Left cardiac atrium (tissue), 4 donors: ENCODE data around the gene EPN1. TPM values are rescaled to one million over a fixed set of nuclear protein-coding genes. Genes with fewer than 3 reads are reported as not detected.

Experiments used
- ATAC-seq, 2 donors: fragments of 200-7000 bp; cut with Tn5 transposase; one replicate each; pipeline ENCODE4 v1.9.1; 2020; ENCODE audit warnings: mild to moderate bottlenecking in 2 of 2, moderate library complexity in 2 of 2
- DNase-seq: peaks from one replicate; pipeline ENCODE4 v3.0.0-alpha.2; 2020
- intact Hi-C, 2 donors: fragments of 100-400 bp; cut with DNase I; formaldehyde crosslinking; loops; one replicate each; pipeline versions ENCODE4 v1.14.1 to v1.15.1; 2022 to 2023
- total RNA-seq, 2 donors: library from RNA; stranded (reverse); fragmentation: NEBNext Ultra II Directional; extraction: Animal tissue kit (Norgen Biotek cat#: 25700); gene quantifications; one replicate each; pipeline ENCODE4 v1.2.1, GENCODE V29; 2021
- donor health status: DM: no; HTN: yes; CAD: no.
- donor health status: DM: no; HTN: yes; CAD: no; lungs with severe emphysema.
- donor health status: DM: yes; HTN: yes; CAD: no.
- donor health status: Dilated cardiomyopathy.

The EPN1 gene
- total RNA-seq, 2 donors from 2014 or later, result 148 to 165 TPM

DNA sequence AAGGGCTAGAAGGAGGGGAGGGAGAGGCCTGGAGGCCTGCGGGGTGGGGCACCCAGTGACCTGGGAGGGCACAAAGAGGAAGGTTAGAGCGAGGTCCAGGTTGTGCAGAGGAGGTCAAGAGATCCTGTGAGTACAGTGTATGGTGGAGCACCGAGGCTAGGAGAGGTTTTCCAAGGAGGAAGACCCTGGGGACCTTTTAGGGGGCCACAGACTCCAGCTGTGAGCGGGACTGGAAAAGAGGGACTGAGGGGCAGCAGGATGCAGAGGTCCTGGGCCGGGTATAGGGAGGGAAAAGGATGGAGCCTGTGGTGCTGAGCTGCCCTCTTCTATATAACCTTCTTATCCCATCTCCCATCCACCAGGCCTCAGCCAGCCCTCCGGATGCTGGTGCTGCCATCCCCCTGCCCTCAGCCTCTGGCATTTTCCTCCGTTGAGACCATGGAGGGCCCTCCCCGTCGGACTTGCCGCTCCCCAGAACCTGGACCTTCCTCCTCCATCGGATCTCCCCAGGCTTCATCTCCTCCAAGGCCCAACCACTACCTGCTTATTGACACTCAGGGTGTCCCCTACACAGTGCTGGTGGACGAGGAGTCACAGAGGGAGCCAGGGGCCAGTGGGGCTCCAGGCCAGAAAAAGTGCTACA lies 30.7 kb upstream of the EPN1 start:
- ATAC-seq, result no peak
- intact Hi-C loops, result no loop called here
- no peak for DNase-seq

DNA sequence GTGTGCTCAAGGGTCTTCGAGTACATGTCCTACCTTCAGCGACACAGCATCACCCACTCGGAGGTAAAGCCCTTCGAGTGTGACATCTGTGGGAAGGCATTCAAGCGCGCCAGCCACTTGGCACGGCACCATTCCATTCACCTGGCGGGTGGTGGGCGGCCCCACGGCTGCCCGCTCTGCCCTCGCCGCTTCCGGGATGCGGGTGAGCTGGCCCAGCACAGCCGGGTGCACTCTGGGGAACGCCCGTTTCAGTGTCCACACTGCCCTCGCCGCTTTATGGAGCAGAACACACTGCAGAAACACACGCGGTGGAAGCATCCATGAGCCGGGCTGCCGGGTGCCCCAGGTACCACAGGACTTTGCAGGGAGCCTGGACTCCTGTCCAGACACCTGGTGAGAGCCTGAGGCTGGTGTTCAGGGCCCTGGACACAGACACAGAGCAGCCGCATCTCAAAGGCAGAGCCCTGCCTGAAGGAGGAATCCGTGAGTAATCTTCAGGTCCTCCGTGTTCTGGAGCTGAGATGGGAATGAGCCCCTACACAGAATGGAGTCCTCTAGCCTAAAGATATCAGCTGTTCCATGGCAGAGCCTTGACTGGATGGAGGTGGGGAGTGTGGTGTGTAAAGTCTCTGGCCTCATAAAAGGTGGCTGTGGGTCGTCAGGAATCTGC lies 30.0 kb upstream of the EPN1 start:
- intact Hi-C loops, result no loop called here

DNA sequence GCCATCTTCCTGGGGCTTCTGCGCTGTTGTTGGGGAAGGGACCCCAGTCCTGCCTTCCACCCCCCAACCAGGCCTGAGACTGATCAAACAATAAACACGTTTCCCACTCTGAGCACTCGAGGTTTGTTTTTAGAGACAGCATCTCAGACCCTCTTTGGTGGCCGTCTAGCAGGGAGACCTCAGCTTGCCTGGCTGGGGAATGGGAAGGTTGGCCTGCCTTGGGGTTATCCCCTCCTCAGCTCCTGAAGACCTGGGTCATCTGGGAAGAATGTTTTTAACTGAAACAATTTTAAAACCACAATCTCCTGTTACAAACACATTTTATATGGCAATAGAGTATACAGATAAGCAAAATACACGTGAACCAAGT lies 29.5 kb upstream of the EPN1 start:
- DNase-seq (no peak), ATAC-seq (no peak)
- intact Hi-C loops, result no loop called here

More for the DNA sequence above, 30.0 kb upstream of the EPN1 start:
- DNase-seq, result no peak
- ATAC-seq, result no peak

DNA sequence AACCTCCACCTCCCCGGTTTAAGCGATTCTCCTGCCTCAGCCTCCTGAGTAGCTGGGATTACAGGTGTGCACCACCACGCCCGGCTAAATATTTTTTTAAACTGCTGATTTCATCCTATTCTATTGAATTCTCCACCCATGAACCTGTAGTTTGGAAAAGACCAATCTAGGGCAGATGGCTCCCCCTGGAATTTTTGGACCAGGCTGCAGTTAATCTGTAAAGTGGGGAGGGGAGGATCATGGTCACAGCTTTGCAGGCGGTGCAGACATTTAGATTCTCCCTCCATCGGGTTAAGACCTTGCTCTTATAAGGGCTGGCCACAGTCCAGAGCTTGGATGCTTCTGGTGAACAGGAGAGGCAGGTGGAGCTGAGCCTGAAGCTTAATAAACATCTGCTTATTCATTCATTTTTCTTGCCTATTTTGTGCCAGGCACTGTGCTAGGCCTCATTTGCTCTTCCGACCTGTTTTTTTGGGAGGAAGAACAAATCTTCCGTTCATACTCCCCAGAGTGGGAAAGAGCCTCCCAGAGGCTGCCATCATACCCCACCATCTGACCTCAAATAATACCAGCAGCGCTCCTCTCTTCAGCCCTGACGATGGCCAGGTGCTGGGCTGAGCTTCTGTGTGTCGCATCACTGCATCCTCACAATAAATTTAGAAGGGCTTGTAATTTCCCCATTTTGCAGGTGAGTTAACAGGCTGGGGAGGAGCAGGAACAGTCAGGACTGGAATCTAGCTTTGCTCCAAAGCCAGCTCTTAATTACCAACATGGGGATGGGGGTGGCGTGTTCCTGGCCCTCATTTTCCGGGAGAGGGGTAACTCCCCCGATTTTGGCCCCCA lies 27.9 kb upstream of the EPN1 start:
- intact Hi-C loops, result no loop called here
- no peak for DNase-seq
- no peak for ATAC-seq

DNA sequence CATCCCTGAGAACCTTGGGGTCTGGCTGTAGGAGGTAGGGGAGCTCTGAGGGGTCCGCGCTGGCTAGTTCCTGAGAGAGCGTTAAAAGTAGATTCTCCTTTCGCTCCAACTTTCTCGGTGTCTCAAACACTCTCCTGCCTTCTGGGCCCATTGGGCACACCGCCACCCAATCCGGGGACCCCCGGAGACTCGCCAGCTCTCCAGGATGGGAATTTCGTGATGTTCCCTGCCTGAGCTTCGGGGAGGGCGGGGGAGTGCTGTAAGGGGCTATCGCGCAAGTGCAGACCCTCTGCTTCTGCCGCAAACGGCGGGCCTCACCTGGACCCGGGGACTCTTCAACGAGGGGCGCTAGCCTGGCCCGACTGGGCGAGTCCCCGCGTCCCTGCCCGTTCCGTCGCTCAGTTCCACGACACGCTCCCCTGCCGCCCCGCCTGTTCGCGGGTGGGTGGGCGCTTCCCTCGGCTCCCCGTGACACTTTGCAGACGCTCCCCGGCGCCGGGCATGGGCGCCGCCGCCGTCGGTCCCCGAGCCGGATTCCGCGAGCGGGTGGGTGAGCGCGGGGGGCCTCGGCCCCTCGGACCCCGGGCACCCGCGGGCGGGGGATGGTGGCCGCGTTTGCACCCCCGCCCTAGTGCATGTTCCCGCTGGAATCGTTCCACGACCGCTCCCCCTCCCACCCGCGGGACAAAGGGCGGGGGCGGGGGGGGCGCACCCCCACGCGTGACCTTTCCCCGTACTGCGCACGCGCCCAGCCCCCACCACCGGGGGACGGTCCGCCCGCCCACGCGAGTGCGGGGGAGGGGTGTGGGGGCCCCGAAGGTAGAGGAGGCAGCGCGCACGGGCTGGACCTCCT lies 27.1 kb upstream of the EPN1 start, which contains the start of gene CCDC106:
CCDC106 (plus strand) TSS at position 481 of the 853 bp plus-strand sequence. CDS start 835 bp downstream, outside the sequence.
- DNase-seq (peak; percentile 81), ATAC-seq (peak; percentile 54 to 70)
- intact Hi-C loops, result no loop called here

DNA sequence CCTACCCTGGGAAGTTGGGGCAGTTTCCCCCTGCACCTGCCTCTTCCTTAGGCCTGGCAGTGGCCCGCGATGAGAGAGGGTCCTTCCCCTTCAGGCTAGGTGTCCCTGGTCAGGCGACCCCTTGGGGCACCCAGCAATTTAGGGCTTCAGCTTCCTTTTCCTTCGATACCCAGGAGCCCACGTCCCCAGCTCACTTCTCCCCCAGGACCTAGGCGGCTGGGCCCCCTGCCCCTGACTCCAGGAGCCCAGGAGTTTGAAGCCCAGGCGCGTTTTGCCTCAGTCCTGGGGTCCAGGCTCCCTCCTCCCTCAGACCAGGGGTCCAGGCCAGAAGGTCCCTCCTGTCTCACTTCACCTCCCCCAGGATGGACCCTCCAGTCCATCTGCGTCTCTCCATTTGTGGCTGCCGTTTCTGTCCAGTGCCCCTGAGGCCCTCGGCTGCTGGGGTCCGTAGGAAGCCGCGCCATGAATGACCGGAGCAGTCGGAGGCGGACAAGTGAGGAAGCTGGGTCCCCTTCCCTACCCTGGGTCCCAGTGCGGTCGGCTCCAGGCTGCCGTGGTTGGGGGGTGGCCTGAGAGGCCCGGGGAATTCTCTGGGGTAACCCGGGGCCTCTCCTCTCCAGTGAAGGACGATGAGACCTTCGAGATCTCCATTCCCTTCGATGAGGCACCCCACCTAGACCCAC lies 26.3 kb upstream of the EPN1 start:
- intact Hi-C loops, result no loop called here
- no peak for ATAC-seq
- no peak for DNase-seq

DNA sequence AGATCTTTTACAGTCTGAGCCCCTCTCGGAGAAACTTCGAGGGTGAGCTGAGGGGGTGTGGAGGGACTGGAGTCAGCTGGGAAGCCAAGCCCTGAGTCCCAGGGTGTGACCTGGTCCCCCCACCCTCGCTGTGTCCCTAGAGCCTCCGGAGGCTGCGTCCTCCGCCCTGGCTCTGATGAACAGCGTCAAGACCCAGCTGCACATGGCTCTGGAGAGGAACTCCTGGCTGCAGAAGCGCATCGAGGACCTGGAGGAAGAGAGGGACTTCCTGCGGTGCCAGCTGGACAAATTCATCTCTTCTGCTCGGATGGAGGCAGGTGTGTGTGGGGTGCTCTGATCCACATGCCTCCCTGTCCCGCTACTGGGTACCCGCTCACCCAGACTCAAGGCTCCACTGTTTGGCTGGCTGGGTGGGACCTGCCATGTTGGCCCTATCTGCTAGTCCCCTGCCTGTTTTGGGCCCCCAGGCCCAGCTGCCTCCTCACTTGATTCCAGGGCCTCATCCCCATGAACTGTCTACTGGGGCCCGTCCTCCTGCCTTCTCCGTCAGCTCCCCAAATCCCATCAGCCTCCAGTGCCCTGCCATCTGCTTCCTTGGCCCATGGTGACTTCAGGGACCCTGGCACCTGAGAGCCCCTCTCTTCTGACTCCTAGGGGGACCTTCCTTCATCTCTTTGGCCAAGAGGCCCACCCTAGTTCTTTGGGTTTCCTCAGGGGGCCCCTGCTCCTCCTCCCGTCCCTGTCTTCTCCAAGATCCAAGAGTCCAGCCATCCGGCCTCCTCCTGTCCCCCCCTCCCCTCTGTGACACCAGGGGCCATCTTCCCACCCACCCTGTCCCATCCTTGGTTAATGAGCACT lies 25.5 kb upstream of the EPN1 start:
- DNase-seq (no peak), ATAC-seq (no peak)
- intact Hi-C loops, result no loop called here

DNA sequence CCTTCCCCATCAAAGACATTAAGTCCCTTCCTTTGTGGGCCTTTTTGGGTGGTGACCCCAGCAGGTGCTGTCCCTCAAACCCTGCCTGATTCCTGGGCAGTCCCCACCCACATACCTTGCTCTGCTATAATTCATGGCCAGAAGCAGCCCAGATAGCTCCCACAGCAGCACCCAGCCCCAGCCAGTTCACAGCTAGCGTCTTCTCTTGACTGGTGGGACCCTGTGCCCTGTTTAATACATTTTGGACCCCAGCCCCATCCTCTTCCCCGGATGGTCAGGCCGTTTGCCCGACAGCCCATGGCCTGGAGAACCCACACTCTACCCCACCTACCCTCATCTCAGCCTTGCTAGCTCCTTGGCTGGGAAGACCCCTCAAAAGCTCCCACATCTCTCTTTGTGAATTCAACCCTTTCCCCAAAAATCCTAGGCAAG lies 24.9 kb upstream of the EPN1 start:
- intact Hi-C loops, result no loop called here
- DNase-seq, result no peak
- ATAC-seq, result no peak

DNA sequence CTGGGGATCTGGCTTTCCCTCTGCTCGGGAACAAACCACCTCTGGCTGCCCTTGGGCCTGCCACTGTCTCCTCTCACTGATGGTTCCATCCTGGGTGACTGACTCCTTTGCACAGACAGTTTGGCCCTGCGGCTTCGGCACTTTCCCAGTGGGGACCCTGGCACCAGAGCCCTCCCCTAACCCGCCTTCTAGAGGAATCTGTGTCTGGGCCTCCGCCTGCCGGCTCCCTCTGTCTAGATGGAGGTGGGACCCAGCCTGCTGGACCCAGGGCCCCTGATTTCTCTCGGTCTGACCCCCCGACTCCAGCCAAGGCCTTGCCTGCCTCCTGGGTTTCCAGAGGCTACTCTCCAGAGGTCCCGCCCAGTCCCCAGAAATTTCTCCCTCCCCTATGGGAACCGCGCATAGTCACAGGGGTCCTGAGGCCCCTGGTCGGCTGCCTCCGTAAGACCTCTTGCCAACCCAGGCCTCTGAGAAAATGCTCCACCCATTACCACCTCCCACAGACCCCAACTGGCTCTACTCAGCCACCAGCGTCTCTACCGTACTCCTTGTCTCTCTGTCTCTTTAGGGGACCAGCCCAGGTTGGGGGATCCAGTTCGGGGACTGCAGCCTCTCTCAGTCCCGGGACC lies 24.3 kb upstream of the EPN1 start:
- no peak for ATAC-seq
- intact Hi-C loops, result no loop called here

DNA sequence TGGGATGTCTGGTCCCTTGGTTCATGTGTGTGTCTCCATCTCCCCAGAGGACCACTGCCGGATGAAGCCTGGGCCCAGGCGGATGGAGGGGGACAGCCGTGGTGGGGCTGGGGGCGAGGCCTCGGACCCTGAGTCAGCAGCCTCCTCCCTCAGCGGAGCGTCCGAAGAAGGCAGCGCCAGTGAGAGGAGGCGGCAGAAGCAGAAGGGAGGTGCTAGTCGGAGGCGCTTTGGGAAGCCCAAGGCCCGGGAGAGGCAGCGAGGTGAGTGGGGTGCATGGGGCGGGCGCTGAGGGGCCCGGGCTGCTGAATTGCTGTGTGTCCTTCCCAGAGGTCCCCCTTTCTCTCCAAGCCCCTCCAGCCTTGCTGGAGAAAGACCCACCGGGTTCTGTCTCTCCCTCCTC lies 23.8 kb upstream of the EPN1 start:
- ATAC-seq (no peak), DNase-seq (no peak)
- intact Hi-C loops, result no loop called here

More for the DNA sequence above, 24.3 kb upstream of the EPN1 start:
- no peak for DNase-seq

DNA sequence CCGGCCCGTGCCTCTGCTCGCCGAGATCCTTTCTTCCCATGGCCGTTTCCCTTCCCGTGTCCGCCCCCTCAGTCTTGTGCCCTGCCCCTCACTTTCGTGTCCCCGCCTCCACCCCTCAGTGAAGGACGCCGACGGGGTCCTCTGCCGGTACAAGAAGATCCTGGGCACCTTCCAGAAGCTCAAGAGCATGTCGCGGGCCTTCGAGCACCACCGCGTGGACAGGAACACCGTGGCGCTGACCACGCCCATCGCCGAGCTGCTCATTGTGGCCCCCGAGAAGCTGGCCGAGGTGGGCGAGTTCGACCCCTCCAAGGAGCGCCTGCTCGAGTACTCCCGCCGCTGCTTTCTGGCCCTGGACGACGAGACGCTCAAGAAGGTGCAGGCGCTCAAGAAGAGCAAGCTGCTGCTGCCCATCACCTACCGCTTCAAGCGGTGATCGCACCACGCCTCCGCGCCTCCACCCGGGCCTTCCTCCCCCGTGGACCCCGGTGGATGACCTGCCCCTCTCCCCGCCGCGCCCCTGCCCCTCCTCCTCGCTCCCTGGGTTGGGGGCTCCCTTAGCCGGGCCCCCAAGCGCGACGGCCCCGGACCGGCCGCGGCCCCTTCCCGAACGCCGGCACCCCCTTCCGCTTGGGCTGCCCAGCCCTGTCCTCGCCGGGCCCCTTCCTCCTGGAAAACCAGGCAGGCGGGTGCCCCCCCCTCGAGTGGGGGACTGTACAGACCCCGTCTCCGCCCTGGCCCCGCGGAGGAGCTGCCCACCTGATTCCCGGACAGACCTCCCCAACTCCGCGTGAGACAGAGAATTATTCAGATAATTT lies 22.5 kb upstream of the EPN1 start:
- intact Hi-C loops, result no loop called here
- DNase-seq, result peak; percentile 53

DNA sequence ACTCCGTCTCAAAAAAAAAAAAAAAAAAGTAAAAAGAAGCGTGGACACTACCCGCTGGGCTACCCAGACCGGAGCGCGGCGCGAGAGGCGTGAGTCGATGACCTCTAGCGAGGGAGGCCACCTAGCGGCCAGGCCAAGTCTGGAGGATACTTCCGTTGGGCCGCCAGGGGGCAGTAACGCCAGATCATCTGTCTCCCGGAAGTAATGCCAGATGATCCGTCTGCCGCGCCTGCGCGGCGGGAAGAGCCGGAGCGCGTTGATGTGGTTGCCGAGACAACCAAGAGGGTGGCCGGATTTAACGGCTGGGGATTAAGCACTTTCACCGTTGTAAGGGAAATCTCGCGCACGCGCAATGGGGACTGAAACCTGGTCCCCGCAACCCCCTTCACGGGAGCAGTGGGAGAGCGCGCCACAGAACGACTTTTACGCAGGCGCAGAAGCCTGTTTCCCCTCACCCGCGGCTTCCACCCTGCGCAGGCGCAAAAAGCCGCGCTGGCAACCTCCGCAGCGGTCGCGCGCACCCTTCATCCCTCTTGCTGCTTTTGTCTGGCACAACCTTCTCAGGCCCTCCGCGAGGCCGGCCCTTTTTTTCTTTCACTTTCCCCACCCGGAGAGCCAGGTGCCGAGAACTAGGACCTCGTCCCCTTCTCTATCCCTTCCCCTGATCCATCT lies 21.2 kb upstream of the EPN1 start:
- peak; percentile 66 to 71 for ATAC-seq
- intact Hi-C loops, result no loop called here

More for the DNA sequence above, 22.5 kb upstream of the EPN1 start:
- no peak for ATAC-seq

DNA sequence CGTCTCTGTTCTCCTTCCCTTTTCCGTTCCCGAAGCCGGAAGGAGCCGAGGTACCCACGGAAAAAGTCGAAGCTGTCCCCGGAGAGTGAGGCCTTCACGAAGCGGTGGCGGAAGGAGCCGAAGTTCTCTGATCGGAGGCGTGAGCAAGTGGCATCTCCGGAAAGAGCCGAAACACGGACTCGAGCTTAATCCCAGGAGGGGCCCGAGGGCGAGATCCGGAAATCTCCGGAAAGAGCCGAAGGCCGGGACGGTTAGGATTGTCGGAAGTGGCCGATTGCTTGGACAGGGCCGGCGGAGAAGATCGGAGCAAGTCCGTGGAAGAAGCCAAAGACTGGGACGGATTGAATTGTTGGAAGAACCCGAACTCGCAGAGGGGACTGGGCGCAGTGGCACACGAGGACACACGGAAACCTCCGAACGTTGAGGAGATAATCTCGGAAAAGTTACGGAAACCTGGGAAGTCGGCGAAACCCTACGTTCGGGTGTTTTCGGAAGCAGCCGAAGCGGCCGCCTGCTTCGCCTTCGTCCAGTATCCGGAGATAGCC lies 20.6 kb upstream of the EPN1 start:
- ATAC-seq (peak; percentile 77 to 80), DNase-seq (peak; percentile 100)
- intact Hi-C loops, result no loop called here

More for the DNA sequence above, 21.2 kb upstream of the EPN1 start:
- DNase-seq, result peak; percentile 98

DNA sequence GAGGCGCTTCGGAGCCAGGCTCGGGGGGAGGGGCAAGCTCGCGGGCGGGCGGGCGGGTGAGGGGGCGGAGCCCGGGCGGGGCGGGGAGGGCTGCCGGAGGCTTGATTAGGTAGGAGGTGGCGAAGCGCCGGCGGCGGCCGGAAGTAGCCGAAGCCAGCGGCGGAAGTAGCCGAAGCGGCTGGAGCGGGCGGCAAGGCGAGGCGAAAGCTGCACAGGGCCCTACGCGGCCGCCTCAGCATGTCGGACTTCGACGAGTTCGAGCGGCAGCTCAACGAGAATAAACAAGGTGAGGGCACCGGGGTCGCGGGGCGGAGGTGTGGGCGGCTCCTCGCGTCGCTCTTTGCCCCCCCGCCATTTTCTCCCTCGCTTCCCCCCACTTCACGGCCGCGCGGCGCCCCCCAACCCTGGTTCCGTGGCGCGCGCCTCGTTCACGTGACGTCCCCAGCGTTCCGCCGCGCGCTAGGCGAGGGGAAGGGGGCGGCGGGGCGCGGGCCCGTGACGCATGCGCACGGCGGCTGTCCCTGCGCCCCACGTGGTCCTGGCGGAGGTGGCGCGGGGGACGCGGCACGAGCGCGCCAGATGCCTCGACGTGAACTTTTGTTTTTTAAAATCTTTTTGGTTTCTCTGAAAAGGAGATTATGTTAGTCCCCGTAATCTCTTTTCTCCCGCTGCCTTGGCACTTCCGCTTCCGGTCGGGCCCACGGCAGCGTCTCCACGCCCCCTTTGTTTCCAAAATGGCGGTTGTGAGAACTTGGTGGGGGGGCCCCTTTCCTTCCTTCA lies 20.0 kb upstream of the EPN1 start, which contains the start of gene U2AF2:
U2AF2 (plus strand) TSS at position 168 of the 780 bp plus-strand sequence; CDS start at position 238, 70 bp downstream.
- peak; percentile 96 for DNase-seq
- intact Hi-C loops, result no loop called here
- peak; percentile 65 to 66 for ATAC-seq

DNA sequence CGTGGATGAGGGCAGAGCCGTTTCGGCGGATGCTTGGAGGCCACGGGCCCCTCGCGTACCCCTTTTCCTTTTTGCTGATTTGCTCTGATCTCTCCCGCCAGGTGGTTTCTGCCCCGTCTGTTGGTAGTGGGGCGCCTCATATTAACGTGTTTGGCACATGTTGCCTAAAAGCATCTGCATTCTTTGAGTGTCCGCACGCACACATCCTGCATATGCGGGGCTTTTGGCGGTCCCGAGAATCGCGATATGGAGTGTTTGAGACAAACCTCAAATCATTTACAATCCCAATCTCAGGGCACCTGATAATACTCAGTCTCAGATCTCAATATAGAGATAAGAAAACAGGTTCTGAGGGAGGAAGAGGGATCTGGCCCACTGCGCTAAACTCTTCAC lies 19.4 kb upstream of the EPN1 start:
- intact Hi-C loops, result no loop called here
- ATAC-seq (no peak), DNase-seq (no peak)
